HG03108 (cell line): ENCODE data around the gene SEL1L2.
"Not testable (repeated sequence)": the region's sequence is repeated elsewhere in the genome, so short reads cannot be mapped to it uniquely, and the experiment has no call there.

Source experiments
- ATAC-seq: cut with Tn5 transposase; IDR thresholded peaks from one replicate; pipeline ENCODE4 v1.9.1; 2021; ENCODE audit warnings: moderate library complexity; ENCODE audit not compliant: unreplicated experiment

The SEL1L2 gene, protein sequence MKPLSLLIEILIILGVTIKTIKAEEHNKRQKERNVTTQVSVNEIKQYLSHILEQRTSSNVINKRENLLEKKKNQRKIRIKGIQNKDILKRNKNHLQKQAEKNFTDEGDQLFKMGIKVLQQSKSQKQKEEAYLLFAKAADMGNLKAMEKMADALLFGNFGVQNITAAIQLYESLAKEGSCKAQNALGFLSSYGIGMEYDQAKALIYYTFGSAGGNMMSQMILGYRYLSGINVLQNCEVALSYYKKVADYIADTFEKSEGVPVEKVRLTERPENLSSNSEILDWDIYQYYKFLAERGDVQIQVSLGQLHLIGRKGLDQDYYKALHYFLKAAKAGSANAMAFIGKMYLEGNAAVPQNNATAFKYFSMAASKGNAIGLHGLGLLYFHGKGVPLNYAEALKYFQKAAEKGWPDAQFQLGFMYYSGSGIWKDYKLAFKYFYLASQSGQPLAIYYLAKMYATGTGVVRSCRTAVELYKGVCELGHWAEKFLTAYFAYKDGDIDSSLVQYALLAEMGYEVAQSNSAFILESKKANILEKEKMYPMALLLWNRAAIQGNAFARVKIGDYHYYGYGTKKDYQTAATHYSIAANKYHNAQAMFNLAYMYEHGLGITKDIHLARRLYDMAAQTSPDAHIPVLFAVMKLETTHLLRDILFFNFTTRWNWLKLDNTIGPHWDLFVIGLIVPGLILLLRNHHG

DNA sequence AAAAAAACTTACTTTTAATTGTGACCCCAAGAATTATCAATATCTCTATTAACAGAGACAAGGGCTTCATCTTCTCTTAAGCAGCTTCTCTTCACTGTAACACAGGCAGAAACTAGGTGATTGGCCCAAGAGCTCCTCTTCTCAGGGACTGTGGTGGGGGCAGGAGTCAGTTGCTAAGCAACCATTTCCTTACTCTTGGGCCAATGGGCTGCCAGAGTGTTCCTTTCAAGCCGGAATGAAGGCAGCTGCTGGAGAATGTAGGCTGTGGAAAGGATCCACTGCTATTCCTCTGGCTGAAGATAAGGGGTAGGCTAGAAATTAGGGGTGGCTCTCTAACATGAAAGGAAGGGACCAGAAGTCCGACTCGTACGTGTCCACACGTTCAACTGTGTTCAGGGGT is at the start of gene SEL1L2:
SEL1L2 (minus strand) TSS at position 150 of the 400 bp plus-strand sequence; CDS start at position 70, 80 bp downstream.
- no peak for ATAC-seq

DNA sequence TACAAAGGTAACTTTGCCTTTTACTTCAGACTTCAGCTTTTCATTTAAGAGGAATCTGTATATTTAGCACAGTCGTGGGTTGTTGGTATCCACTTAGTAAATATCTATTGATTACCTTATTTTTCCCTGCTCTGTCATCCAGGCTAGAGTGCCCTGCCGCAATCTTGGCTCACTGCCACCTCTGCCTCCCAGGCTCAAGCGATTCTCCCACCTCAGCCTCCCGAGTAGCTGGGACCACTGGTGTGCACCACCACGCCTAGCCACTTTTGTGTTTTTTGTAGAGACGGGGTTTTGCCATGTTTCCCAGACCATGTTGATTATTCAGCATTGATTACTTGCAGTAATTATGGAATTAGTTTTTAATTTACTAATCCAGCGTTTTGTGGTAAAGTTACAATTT is 46.2 kb upstream of the SEL1L2 start:
- no peak for ATAC-seq

DNA sequence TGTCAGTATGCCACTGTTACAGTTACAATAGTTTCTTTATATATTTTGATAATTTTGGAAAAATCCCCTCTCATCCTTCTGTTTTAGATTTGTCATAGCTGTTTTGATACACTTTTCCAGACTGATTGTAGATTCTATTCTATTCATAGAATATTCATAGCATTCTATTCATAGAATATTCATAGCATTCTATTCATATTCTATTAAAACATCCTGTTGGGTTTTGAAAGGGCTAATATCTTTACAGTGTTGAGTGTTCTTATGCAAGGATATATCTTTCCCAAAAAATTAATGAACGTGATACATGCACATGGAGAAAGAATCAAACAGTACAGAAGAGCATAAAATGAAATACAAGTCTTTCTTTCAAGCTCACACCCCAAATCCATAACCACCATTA is 42.9 kb upstream of the SEL1L2 start:
- no peak for ATAC-seq

DNA sequence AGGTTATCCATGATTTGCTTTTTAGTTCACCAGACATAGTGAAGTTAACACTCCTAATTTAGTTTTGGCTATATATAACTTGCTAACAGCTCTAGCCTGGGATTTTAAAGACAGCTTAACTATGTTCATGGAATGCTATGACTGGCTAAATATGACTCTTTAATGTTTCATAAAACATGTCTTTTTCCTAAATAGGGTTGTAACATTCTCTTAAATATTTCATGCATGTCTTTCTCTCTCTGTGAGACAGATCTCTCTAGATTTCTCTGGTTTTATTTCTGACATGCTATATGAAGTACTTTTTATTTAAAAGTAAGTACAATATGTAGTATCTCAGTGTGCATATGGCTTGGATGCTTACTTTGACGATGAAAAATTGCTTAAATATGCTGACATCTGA is 40.6 kb upstream of the SEL1L2 start:
- ATAC-seq, result no peak

DNA sequence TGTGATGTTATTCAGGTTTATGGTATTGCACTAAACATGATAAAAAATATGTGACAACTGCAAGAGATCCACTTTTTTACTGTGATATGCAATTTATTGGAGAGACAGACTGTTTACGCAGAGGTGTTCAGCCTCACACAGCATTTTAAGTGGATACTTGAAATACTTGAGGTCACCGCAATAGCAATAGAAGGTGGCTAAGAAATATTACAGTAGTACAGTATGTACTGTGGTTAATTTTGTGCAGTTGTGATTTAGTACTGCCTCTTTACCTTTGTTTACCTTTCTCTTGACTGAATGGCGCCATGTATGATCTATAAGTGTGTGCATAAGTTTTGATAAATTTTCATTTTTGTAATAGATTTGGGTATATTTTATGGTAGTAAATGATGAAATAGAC is 22.3 kb upstream of the SEL1L2 start:
- no peak for ATAC-seq

DNA sequence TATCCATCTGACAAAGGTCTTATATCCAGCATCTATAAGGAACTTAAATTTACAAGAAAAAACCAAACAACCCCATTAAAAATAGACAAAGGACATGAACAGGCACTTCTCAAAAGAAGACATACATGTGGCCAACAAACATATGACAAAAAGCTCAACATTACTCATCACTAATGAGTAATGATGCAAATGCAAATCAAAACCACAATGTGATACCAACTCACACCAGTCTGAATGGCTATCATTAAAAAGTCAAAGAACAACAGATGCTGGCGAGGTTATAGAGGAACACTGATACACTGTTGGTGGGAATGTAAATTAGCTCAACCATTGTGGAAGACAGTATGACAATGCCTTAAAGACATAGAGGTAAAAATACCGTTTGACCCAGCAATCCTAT is 18.8 kb upstream of the SEL1L2 start:
- no peak for ATAC-seq

DNA sequence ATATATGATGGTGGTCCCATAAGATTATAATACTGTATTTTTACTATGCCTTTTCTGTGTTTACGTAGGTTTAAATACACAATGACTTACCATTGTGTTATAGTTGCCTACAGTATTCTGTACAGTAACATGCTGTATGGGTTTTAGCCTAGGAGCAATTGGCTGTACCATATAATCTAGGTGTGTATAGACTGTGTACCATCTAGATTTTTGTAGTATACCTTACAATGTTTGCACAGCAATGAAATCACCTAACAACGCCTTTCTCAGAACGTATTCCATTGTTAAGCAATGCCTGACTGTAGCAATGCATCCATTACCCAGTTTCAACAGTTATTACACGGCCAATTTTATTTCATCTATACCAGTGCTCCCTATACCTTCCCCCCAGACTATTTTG is 15.6 kb upstream of the SEL1L2 start:
- ATAC-seq, result no peak

DNA sequence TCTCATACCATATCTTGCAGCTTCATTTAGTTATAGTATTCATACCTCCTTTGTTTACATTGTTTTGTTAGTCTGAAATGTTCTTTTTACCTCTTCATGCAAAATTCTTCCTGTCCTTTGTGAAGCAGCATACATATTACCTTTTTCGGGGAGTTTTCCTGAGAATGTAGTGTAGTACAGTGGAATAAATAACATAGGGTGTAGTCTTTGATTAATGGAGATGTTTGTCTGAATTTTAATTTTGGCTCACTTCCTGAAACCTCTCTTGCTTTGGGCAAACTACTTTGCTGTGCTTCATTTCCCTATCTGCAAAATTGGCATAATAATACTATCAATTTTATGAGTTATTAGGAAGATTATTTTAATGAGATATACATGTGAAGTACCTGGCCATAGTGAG is 10.5 kb upstream of the SEL1L2 start:
- no peak for ATAC-seq

DNA sequence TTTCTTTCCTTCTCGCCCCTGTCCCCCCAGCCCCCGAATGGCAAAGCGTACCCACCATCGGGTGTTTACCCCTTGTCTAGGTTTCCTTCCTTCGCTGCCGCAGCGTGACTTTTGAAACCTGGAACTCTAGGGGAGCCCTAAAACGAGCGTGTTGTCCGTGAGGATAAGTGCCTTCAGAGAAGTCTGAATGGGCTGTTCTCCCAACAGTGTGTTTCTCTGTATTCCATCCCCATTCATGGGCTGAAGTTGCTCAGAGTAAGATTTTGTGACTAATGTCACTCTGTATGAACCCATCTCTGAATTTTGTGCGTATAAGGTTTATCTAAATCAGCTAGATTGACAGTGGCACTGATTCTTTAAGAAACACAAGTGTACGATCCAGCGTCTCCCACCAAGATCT is 5.9 kb upstream of the SEL1L2 start:
- no peak for ATAC-seq

DNA sequence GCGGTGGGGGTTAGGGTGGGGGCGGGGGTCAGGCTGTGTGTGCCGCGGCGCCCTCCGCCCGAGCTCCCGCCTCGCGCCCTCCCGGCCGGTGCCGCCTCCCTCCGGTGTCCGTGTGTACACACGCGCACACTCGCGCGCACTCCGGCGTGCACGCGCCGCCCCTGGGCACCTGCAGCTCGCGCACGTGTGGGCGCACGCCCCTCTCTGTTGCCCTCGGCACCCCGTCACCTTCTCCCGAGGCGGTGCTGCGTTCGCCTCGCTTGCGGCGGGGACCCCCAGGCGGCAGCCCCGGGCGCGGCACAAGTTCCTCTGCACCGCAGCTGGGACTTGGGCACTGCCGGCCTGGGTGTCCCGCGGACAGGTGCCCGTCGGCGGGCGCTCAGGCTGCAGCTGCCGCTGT is 5.4 kb upstream of the SEL1L2 start:
- no peak for ATAC-seq

DNA sequence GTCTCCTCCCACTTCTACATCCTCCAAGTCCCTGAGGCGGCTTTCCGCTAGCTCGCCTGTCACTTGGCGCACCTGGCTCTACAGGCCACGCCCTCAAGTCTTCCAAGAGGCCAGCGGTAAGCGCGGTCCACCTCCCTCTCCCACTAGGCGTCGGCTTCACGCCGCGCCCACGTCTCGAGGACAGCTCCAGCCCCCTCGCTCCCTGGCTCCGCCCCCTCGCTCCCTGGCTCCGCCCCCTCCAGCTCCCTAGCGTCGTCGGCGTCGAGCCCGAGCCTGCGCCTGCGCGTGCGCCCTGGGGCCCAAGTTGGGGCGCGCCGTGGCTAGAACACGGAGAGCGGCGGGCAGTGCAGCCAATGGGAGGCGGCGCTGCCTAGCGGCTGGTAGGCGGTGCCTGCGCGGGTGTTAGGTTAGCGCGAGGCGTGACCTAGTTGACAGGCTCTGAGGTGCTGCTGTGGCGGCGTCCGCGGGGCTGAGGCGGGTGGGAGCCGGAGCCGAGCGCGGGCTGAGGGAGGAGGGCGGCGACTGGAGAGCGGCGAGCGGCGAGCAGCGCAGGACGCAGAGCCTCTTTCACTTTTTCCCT is 4.8 kb upstream of the SEL1L2 start, which contains the start of gene MACROD2:
MACROD2 (plus strand) TSS at position 431 of the 580 bp plus-strand sequence.
- no peak for ATAC-seq

DNA sequence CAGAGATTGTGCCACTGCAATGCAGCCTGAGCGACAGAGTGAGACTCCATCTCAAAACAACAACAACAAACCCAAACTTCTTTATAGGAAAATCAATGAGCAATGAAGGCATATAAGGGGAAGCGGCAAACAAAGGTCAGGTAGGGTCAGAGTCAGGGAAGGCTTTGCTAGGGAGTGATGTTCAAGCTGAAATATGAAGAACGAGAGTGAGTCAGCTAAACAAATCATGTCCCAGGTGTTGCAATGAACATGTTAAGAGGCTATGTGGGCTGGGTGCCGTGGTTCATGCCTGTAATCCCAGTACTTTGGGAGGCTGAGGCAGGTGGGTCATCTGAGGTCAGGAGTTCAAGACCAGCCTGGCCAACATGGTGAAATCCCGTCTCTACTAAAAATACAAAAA is 1.5 kb upstream of the SEL1L2 start:
- not testable (repeated sequence) for ATAC-seq

DNA sequence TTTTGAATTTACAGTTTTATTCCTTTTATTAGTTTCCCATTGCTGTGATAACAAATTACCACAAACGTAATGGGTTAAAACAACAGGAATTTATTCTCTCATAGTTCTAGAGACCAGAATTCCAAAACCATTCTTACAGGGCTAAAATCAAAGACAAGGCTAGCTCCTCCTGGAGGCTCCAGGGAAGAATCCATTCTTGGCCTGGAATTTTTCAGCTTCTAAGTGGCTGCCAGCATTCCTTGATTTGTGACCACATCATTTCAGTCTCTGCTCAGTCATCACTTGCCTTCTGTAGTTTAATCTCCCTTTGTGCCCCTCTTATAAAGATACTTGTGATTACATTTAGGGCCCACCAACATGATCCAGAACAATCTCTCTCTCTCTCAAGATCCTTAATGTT is 897 bp upstream of the SEL1L2 start:
- ATAC-seq, result no peak

DNA sequence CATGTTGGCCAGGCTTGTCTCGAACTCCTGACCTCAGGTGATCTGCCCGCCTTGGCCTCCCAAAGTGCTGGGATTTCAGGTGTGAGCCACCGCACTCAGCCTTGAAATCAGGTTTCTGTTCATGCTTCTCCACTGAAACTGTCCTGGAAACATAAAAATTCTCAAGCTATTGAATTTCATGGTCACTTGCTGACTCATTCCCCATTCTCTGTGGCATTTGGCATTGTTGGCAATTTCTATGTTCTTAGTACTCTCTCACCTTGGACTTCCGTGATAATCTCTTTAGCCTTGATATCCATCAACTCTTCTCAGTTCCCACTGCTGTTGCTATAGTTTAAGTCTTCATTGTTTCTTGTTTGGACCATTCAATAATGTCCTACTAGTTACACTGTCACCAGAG is 6.2 kb downstream of the SEL1L2 start:
- ATAC-seq, result no peak

DNA sequence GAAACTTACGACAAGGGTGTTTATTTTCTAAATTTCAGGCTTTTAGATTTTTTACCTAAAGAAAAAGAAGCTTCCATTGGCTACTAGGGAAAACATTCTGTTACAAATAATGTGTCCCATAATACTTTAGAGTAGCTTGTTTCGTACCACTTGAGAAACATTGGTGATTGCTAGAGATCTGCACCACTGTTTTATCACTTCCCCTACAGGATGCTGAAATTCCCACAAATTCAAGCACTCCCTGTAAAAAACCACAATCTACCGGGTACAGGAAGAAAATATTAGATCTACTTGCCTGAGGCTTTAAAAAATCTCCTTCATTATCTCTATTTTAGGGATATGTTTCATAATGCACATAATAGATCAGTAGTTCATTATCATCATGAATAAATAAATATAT is 29.9 kb downstream of the SEL1L2 start:
- ATAC-seq, result no peak

DNA sequence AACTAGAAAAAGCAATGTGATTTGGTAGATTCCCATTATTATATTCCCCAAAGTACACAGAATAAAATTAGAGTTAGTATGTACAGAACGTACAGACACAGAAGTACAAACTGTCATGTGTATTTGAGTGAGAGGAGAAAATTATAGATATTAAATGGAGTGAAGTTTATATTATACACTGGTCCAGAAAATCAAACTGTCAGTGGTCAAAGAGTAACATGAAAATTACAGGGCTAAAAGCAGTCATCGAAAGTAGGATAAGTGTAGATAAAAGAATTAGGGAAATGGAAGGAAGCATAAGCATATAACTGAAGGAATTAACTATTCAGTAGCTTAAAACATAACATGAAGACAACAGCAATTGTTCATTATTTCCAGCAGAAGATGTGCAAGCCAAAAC is 30.3 kb downstream of the SEL1L2 start:
- ATAC-seq, result no peak

DNA sequence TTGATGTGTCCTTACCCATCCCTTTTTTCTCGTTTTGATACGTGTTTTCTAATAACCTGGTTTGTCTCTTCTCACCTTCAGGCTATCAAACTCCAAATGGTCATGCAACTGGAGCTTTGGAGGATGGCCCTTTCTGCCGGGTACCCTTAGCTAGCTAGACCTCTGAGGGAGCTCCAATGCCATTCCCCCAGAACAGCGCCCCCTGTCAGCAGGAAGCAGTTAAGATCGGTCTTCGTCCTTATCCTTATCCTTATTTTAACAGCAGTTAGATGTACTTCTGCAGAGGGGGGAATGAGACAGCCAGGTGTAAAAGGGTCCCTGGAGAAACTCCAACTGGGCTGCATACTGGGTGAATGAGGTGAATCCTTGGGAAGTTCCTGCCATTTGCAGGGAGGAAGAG is 37.2 kb downstream of the SEL1L2 start:
- ATAC-seq, result no peak

DNA sequence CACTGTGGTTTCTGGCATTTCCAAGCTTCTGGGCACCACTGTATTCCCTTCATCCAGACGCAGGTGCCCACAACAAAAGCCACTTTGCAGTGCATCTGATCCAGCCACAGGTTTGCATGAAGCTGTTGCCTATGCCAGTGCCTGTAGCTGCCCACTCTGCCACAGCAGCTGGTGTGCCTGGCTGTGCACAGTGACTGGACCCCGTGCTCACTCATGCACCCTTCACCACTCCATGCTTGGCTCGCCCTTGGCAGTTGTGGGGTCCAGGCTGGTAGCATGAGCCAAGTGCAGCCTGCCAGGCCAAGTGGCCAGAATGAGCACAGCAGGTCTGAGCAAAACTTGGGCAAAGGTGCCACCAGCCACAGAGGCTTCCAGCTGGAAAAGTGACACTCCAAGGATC is 42.7 kb downstream of the SEL1L2 start:
- no peak for ATAC-seq

DNA sequence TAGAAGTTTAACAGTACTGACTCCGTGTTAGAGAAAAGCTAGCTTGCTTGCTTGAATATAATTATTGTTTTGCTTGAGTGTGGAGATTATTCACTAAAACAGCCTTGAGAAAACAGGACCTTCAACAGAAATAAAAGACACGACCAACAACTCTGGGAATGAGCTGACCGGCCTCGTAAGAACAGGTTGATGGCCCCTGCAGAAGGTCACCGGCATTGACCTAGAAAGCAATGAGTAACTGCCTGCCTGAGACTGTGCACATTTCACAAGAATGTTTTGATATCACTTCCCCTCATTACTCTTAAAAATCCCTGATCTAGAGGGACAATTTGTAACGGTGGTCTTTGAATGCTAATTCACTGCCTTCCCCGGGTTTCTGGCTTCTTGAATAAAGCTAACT is 49.4 kb downstream of the SEL1L2 start:
- no peak for ATAC-seq

DNA sequence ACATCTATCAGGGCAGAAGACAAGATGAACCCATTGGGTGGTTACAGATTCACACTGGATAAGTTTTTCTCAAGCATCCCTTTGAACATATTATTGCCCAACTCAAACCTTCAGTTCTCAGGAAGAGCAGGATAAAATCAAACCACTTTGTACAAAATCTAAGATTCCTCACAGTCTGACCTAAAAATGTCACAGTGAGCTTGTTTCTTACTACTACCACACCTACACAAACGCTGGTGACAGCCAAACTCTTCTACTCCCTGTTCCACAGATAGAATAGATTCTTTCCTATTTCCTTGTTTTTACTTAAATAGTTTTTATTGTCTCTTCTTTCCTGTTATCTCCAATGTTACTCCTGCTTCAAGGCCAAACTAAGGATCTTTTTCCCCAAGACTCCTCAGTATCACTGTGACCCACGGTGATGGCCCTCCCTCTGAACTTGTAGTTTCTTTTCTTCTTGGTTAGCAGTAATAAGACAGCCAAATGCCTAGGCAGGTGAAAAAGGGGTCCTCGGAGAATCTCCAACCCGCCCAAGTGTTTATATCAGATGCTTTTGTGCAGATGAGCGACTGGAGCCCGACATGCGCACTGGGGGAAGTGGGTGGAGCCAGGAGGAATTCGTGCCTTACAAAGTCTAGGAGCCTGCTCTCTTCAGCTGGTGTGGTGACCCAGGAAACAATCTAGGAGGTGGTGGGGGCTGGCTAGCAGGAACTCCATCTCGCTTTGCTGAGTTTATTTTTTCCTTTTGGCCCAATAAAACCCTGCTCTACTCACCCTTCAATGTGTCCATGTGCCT is 53.4 kb downstream of the SEL1L2 start:
- ATAC-seq, result no peak
